HFFc6 (cell line): ENCODE results near the gene DNMT3A. TPM values are rescaled to one million over a fixed set of nuclear protein-coding genes. Genes with fewer than 3 reads are reported as not detected.

Experiments
- DNase-seq: peaks from one replicate; pipeline ENCODE4 v3.0.0-alpha.2; 2018
- H3K27ac Mint-ChIP-seq: 2 replicates; pipeline ENCODE4 v1.8.0; 2020; ENCODE audit warnings: mild to moderate bottlenecking, mixed read lengths
- H3K27me3 Mint-ChIP-seq: 2 replicates; pipeline ENCODE4 v1.8.0; 2021; ENCODE audit warnings: mild to moderate bottlenecking, moderate library complexity, mixed read lengths; ENCODE audit not compliant: insufficient read depth
- H3K36me3 Mint-ChIP-seq: 2 replicates; pipeline ENCODE4 v1.8.0; 2021; ENCODE audit warnings: low read depth, mixed read lengths
- H3K4me1 Mint-ChIP-seq: 2 replicates; pipeline ENCODE4 v1.8.0; 2020; ENCODE audit warnings: low read depth, mixed read lengths
- H3K4me3 Mint-ChIP-seq: 2 replicates; pipeline ENCODE4 v1.8.0; 2020; ENCODE audit warnings: mild to moderate bottlenecking, moderate library complexity, mixed read lengths
- H3K9me3 Mint-ChIP-seq: 2 replicates; pipeline ENCODE4 v1.8.0; 2020; ENCODE audit warnings: mild to moderate bottlenecking, mixed read lengths
- CTCF ChIP-seq: fragments of 200-600 bp; sonication (generic); IDR thresholded peaks from 2 replicates; pipeline ENCODE4 v1.5.0; 2021; ENCODE audit warnings: antibody characterized with exemption, mild to moderate bottlenecking
- total RNA-seq, 6 experiments: library from RNA; stranded (reverse); fragmentation: NEBNext Ultra II Directional; extraction: Animal tissue kit (Norgen Biotek cat#: 25700); gene quantifications; 2 replicates in 1 of 6; 3 replicates in 5 of 6; pipeline ENCODE4 v1.2.3, GENCODE V29; 2021

Gene DNMT3A
- total RNA-seq, 6 experiments from 2014 or later: 3.5 to 5.2 (median 4.5) TPM

DNA sequence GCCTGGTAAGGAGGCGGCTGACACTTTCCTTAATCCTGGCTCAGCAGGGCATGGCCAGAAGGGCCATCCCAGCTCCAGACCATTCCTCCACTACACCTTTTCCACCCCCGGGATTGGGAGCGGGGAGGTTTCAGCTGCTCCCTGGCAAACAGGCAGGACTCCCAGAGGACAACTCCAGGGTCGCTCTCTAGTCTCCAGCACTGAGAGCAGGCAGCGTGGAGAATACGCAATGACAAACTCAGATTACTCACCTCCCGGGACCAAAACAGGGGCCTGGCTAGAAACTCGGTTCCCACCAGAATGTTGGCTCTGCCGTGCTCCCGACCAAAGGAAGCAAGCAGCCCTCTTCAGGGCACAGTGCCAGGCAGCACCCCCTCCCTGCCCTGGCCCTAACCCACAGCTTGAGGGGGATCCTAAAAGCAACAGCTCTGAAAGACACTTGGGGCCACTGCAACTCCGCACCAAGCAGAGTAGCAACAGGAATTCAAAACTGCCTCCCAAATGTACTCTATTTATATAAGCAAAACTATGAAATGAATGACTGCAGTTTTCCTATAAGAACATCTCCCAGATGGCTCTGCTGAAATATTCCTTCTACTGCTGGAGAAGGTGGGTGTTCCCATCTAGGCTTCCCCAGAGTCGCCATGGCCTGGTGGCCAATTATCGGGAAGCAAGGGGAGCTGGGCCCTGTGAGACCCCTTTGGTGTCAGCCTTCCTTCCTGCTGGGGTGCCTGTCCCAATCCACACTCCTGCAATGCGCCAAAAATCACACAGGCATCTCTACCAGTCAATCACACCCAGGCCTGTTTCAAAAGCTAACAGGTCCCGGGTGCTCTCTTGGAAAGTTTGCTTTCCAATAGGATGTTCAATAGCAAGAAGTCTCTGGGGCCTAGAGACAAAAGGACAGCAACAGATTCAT is 112.2 kb downstream of the DNMT3A start:
- Mint-ChIP-seq H3K4me3 (no peak overlapping the region), H3K27ac (no peak overlapping the region)
- no peak for DNase-seq

GRCh38 chr2:25228848-25229278 is 112.9 kb downstream of the DNMT3A start:
- peaks cover 8% of the 10 kb centered on the region; the same call in 1 of the 2 replicates for H3K27me3 Mint-ChIP-seq

More for the DNA sequence above, 112.2 kb downstream of the DNMT3A start:
- Mint-ChIP-seq H3K9me3 (no peaks in the 10 kb centered on the region), H3K4me1 (peaks cover 11% of the 10 kb centered on the region; the same call in 1 of the 2 replicates), H3K27me3 (peaks cover 8% of the 10 kb centered on the region; the same call in 1 of the 2 replicates), H3K36me3 (no peaks in the 10 kb centered on the region)
- no peak for TF ChIP-seq CTCF

DNA sequence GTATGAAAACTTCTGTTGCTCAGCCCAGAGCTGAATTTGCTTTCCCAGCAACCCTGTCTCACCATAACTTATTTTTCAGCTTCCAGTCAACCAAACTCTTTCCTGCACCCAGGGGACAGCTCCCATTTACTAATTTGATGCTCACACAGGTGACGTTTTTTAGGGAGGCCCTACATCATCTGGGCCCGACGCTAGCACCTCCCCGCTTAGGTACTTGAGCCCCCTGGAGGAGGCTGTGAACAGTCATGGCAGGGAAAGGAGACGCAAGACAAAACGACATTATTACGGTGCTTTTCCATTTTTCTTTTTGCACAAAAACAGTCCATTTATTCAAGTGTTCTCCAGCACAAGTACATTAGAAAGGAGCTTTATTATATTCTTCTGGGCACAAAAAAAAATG is 114.1 kb downstream of the DNMT3A start:
- DNase-seq: no peak
- Mint-ChIP-seq H3K27ac (no peak overlapping the region), H3K36me3 (no peaks in the 10 kb centered on the region), H3K4me3 (no peak overlapping the region), H3K4me1 (peaks cover 11% of the 10 kb centered on the region; the same call in 1 of the 2 replicates), H3K27me3 (peaks cover 8% of the 10 kb centered on the region; the same call in 1 of the 2 replicates), H3K9me3 (no peaks in the 10 kb centered on the region)
- no peak for TF ChIP-seq CTCF

More at GRCh38 chr2:25228848-25229278, 112.9 kb downstream of the DNMT3A start:
- TF ChIP-seq CTCF: peak; percentile 80
- Mint-ChIP-seq H3K4me1 (peaks cover 11% of the 10 kb centered on the region; the same call in 1 of the 2 replicates), H3K36me3 (no peaks in the 10 kb centered on the region), H3K4me3 (peak overlapping the region; percentile 64), H3K9me3 (no peaks in the 10 kb centered on the region), H3K27ac (no peak overlapping the region)
- DNase-seq: peak; percentile 58

DNA sequence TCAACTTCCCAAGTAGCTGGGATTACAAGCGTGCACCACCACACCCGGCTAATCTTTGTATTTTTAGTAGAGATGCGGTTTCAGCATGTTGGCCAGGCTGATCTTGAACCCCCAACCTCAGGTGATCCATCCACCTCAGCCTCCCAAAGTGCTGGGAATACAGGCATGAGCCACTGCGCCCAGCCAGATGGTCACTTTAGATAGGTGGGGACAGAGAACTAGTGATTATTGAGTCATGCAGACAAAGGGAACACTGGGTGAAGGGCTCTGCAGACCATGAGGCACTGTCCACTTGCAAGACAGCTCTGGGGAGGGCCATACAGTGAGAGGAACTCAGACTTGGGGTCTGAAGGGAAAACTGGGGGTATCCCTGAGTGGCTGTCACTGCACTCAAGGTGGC is 114.9 kb downstream of the DNMT3A start:
- no peaks in the 10 kb centered on the region for H3K36me3 Mint-ChIP-seq
- no peak for DNase-seq
- H3K27ac Mint-ChIP-seq: no peak overlapping the region
- peaks cover 8% of the 10 kb centered on the region; the same call in 1 of the 2 replicates for H3K27me3 Mint-ChIP-seq
- H3K4me1 Mint-ChIP-seq: peaks cover 11% of the 10 kb centered on the region; the same call in 1 of the 2 replicates
- no peak overlapping the region for H3K4me3 Mint-ChIP-seq
- TF ChIP-seq CTCF: no peak
- no peaks in the 10 kb centered on the region for H3K9me3 Mint-ChIP-seq

GRCh38 chr2:25222477-25223121 is 119.1 kb downstream of the DNMT3A start:
- no peak for DNase-seq
- Mint-ChIP-seq H3K36me3 (no peaks in the 10 kb centered on the region), H3K9me3 (no peaks in the 10 kb centered on the region), H3K27me3 (peaks cover 12% of the 10 kb centered on the region), H3K4me3 (no peak overlapping the region), H3K27ac (no peak overlapping the region), H3K4me1 (no peaks in the 10 kb centered on the region)
- no peak for TF ChIP-seq CTCF
